GM12878 (cell line): ENCODE measurements around the gene RIMS1.

ENCODE experiments used
- CBFB ChIP-seq: IDR thresholded peaks from 2 replicates; pipeline ENCODE4 v1.6.1; 2016; ENCODE audit warnings: antibody characterized with exemption, low read depth
- CBX5 ChIP-seq: sonication (generic); IDR thresholded peaks from 2 replicates; pipeline ENCODE4 v1.6.1; 2016; ENCODE audit warnings: low read depth, moderate library complexity, mild to moderate bottlenecking, inconsistent platforms
- CTCF ChIP-seq, 3 experiments: IDR thresholded peaks in 2 of 3; conservative IDR thresholded peaks in 1 of 3; 2 replicates each; pipeline ENCODE4 v1.5.1; 2011; ENCODE audit warnings: low read depth in 3 of 3, low read length in 3 of 3, mild to moderate bottlenecking in 3 of 3, control low read depth in 2 of 3, moderate library complexity in 2 of 3, inconsistent platforms in 1 of 3, mixed read lengths in 1 of 3; ENCODE audit not compliant: control insufficient read depth in 2 of 3, insufficient read depth in 1 of 3; ENCODE audit errors: extremely low read depth in 1 of 3
- EGR1 ChIP-seq, 2 experiments: IDR thresholded peaks; 1 replicate in 1 of 2; 2 replicates in 1 of 2; pipeline ENCODE4 v1.6.1; 2011 to 2012; ENCODE audit warnings: low read depth in 2 of 2, low read length in 2 of 2, borderline replicate concordance in 1 of 2, mild to moderate bottlenecking in 1 of 2, moderate library complexity in 1 of 2
- EP300 ChIP-seq, 2 experiments: fragments of 150-350 bp in 1 of 2; IDR thresholded peaks; 2 replicates each; pipeline ENCODE4 v1.6.1; 2011 to 2012; ENCODE audit warnings: low read depth in 2 of 2, low read length in 2 of 2, borderline replicate concordance in 1 of 2, improper control_type of control experiment in 1 of 2, inconsistent platforms in 1 of 2; ENCODE audit not compliant: control insufficient read depth in 1 of 2
- EZH2 ChIP-seq: IDR thresholded peaks from 2 replicates; pipeline ENCODE4 v1.6.1; 2012; ENCODE audit warnings: low read depth, mild to moderate bottlenecking, control low read depth, inconsistent platforms, low read length, borderline replicate concordance; ENCODE audit not compliant: control insufficient read depth
- IRF3 ChIP-seq: fragments of 450-650 bp; IDR thresholded peaks from 2 replicates; pipeline ENCODE4 v1.6.1; 2014; ENCODE audit warnings: mild to moderate bottlenecking
- KDM1A ChIP-seq: fragments of 200-600 bp; sonication (generic); IDR thresholded peaks from 2 replicates; pipeline ENCODE4 v1.6.1; 2016; ENCODE audit warnings: borderline replicate concordance
- MAX ChIP-seq: IDR thresholded peaks from 2 replicates; pipeline ENCODE4 v1.6.1; 2012; ENCODE audit warnings: low read depth, low read length, improper control_type of control experiment
- NFIC ChIP-seq: IDR thresholded peaks from 2 replicates; pipeline ENCODE4 v1.6.1; 2012; ENCODE audit warnings: low read depth, mild to moderate bottlenecking, inconsistent platforms, low read length, moderate library complexity
- POLR2A ChIP-seq: IDR thresholded peaks from 2 replicates; pipeline ENCODE4 v1.6.1; 2011; ENCODE audit warnings: low read depth, mild to moderate bottlenecking, low read length
- RCOR1 ChIP-seq: conservative IDR thresholded peaks from 2 replicates; pipeline ENCODE4 v1.6.1; 2012; ENCODE audit warnings: low read depth, low read length, improper control_type of control experiment
- SIN3A ChIP-seq: IDR thresholded peaks from 2 replicates; pipeline ENCODE4 v1.6.1; 2012; ENCODE audit warnings: low read depth, low read length, improper control_type of control experiment
- YY1 ChIP-seq: IDR thresholded peaks from 2 replicates; pipeline ENCODE4 v1.6.1; 2011; ENCODE audit warnings: low read depth, mild to moderate bottlenecking, low read length

GRCh38 chr6:72389698-72390097, 503.3 kb downstream of the RIMS1 start:
- no peak for TF ChIP-seq MAX
- TF ChIP-seq CTCF (IDR thresholded peaks at IDR 0.05 in 2 of 3, conservative IDR thresholded peaks at IDR 0.05 in 1 of 3; ENCODE audit: control insufficient read depth in 2 of 3, extremely low read depth in 1 of 3, insufficient read depth in 1 of 3, low read depth in 3 of 3, low read length in 3 of 3): no peak
- no peak for TF ChIP-seq SIN3A
- TF ChIP-seq POLR2A: no peak
- no peak for TF ChIP-seq CBFB
- no peak for TF ChIP-seq IRF3
- no peak for TF ChIP-seq RCOR1
- TF ChIP-seq KDM1A: no peak
- TF ChIP-seq CBX5: no peak
- TF ChIP-seq EP300 (IDR thresholded peaks at IDR 0.05; ENCODE audit: borderline replicate concordance in 1 of 2, control insufficient read depth in 1 of 2, low read depth in 2 of 2, low read length in 2 of 2): no peak
- no peak for TF ChIP-seq NFIC
- TF ChIP-seq YY1: no peak
- no peak for TF ChIP-seq EZH2
- no peak for TF ChIP-seq EGR1 (IDR thresholded peaks at IDR 0.05; ENCODE audit: borderline replicate concordance in 1 of 2, low read depth in 2 of 2, low read length in 2 of 2)
